Measurements from ENCODE around the gene MAGEC1. TPM values are rescaled to one million over a fixed set of nuclear protein-coding genes. Genes with fewer than 3 reads are reported as not detected.

Gene MAGEC1
- polyA plus RNA-seq, 1 donor (not counting 4 experiments of a cell fraction or from before 2014, with no cell fraction given) = not detected

- no peak overlapping the region for H3K4me3 ChIP-seq (ENCODE audit: control insufficient read depth in 2 of 3, extremely low read depth in 1 of 3, insufficient read depth in 2 of 3, low read depth in 1 of 3, low read length in 3 of 3)
- no peak overlapping the region for H2AFZ ChIP-seq (ENCODE audit: control insufficient read depth, low read length)
- H3K9me3 ChIP-seq (ENCODE audit: control insufficient read depth, low read depth, low read length) = no peaks in the 10 kb centered on the region
- no peaks in the 10 kb centered on the region for H4K20me1 ChIP-seq (ENCODE audit: control insufficient read depth, extremely low read depth, insufficient read depth, low read length)
- no peaks in the 10 kb centered on the region for H3K36me3 ChIP-seq (ENCODE audit: control insufficient read depth in 2 of 2, extremely low read depth in 1 of 2, insufficient read depth in 2 of 2, low read length in 2 of 2)
- H3K9me1 ChIP-seq (ENCODE audit: control insufficient read depth, extremely low read depth, insufficient read depth, low read length) = no peaks in the 10 kb centered on the region
- no peaks in the 10 kb centered on the region for H3K79me2 ChIP-seq (ENCODE audit: control insufficient read depth, insufficient read depth, low read length)
- FAIRE-seq (no peak), DNase-seq (ENCODE audit: low read depth, low spot score) (no peak)
- H3K9ac ChIP-seq (ENCODE audit: control insufficient read depth, extremely low read depth, insufficient read depth, low read length) = no peak overlapping the region
- H3K4me2 ChIP-seq (ENCODE audit: control insufficient read depth, extremely low read depth, insufficient read depth, low read depth, low read length) = no peak overlapping the region
- TF ChIP-seq EZH2 (IDR thresholded peaks at IDR 0.05; ENCODE audit: low read length) (no peak), CTCF (optimal IDR thresholded peaks at IDR 0.05 in 1 of 3, IDR thresholded peaks at IDR 0.05 in 1 of 3, conservative IDR thresholded peaks at IDR 0.05 in 1 of 3; ENCODE audit: extremely low read depth in 1 of 3, insufficient read depth in 2 of 3, low read length in 3 of 3) (no peak)
- no peak overlapping the region for H3K27ac ChIP-seq (ENCODE audit: control insufficient read depth, insufficient read depth, low read length)
- dilution Hi-C loops (cut with MboI; ENCODE audit: extremely low pct_ligation_motif_present, low sequenced_read_pairs) = no loop called here
- no peaks in the 10 kb centered on the region for H3K4me1 ChIP-seq (ENCODE audit: control insufficient read depth, extremely low read depth, insufficient read depth, low read length)
- no peaks in the 10 kb centered on the region for H3K27me3 ChIP-seq (ENCODE audit: control insufficient read depth, extremely low read depth, insufficient read depth, low read length)
These were observed 41.7 kb downstream of the MAGEC1 start for GRCh38 chrX:141945426-141945825.

GRCh38 chrX:141947350-141947749 lies 43.7 kb downstream of the MAGEC1 start:
- DNase-seq (ENCODE audit: low read depth, low spot score) = no peak
- no peak overlapping the region for H3K27ac ChIP-seq (ENCODE audit: control insufficient read depth, insufficient read depth, low read length)
- no peak overlapping the region for H3K9ac ChIP-seq (ENCODE audit: control insufficient read depth, extremely low read depth, insufficient read depth, low read length)
- H3K36me3 ChIP-seq (ENCODE audit: control insufficient read depth in 2 of 2, extremely low read depth in 1 of 2, insufficient read depth in 2 of 2, low read length in 2 of 2) = no peaks in the 10 kb centered on the region
- H3K4me3 ChIP-seq (ENCODE audit: control insufficient read depth in 2 of 3, extremely low read depth in 1 of 3, insufficient read depth in 2 of 3, low read depth in 1 of 3, low read length in 3 of 3) = no peak overlapping the region
- no peaks in the 10 kb centered on the region for H4K20me1 ChIP-seq (ENCODE audit: control insufficient read depth, extremely low read depth, insufficient read depth, low read length)
- H3K4me2 ChIP-seq (ENCODE audit: control insufficient read depth, extremely low read depth, insufficient read depth, low read depth, low read length) = no peak overlapping the region
- H3K9me1 ChIP-seq (ENCODE audit: control insufficient read depth, extremely low read depth, insufficient read depth, low read length) = no peaks in the 10 kb centered on the region
- dilution Hi-C loops (cut with MboI; ENCODE audit: extremely low pct_ligation_motif_present, low sequenced_read_pairs) = no loop called here
- no peaks in the 10 kb centered on the region for H3K79me2 ChIP-seq (ENCODE audit: control insufficient read depth, insufficient read depth, low read length)
- no peaks in the 10 kb centered on the region for H3K4me1 ChIP-seq (ENCODE audit: control insufficient read depth, extremely low read depth, insufficient read depth, low read length)
- no peaks in the 10 kb centered on the region for H3K27me3 ChIP-seq (ENCODE audit: control insufficient read depth, extremely low read depth, insufficient read depth, low read length)
- no peaks in the 10 kb centered on the region for H3K9me3 ChIP-seq (ENCODE audit: control insufficient read depth, low read depth, low read length)
- H2AFZ ChIP-seq (ENCODE audit: control insufficient read depth, low read length) = no peak overlapping the region
- TF ChIP-seq CTCF (optimal IDR thresholded peaks at IDR 0.05 in 1 of 3, IDR thresholded peaks at IDR 0.05 in 1 of 3, conservative IDR thresholded peaks at IDR 0.05 in 1 of 3; ENCODE audit: extremely low read depth in 1 of 3, insufficient read depth in 2 of 3, low read length in 3 of 3) = no peak
- no peak for TF ChIP-seq EZH2 (IDR thresholded peaks at IDR 0.05; ENCODE audit: low read length)
- no peak for FAIRE-seq
